Measurements from ENCODE around the gene GDF9. TPM values are rescaled to one million over a fixed set of nuclear protein-coding genes. Genes with fewer than 3 reads are reported as not detected.

GDF9 gene
- total RNA-seq, 1 experiment from 2014 or later: 0.59 TPM

GRCh38 chr5:132819468-132819867, 46.8 kb downstream of the GDF9 start:
- ChIA-PET CTCF (interaction anchor here (0.6 to 7.5 kb wide), 21 partner anchors 9 to 322 kb away, joined by 3 to 141 read pairs (median 5); partner anchors contain the start of genes CCNI2, GDF9, KIF3A and RAD50), POLR2A (interaction anchor here (1.5 kb wide), 1 partner anchor 12 kb away, joined by 11 read pairs; no protein-coding TSS in a partner anchor)
- no peaks in the 10 kb centered on the region for H3K36me3 Mint-ChIP-seq (ENCODE audit: insufficient read depth, unreplicated experiment)
- Histone ChIP-seq H3K36me3 (ENCODE audit: control insufficient read depth, insufficient read depth, low read length) (no peaks in the 10 kb centered on the region), H3K4me1 (no peaks in the 10 kb centered on the region; the same call in none of the 2 replicates), H3K27me3 (replicated peaks; ENCODE audit: control insufficient read depth, insufficient read depth, low read length) (no peaks in the 10 kb centered on the region), H3K4me3 (ENCODE audit: low read depth, low read length) (no peak overlapping the region), H3K9me3 (no peaks in the 10 kb centered on the region)
- BruUV-seq (replicated peaks): no TSS peak
- no peak overlapping the region for H3K4me3 Mint-ChIP-seq (ENCODE audit: unreplicated experiment)
- intact Hi-C loops (cut with micrococcal nuclease; ENCODE audit: unreplicated experiment): loop anchor here (10.0 kb wide), 1 partner anchor 435 kb away; no protein-coding TSS in a partner anchor
- TF ChIP-seq CTCF (IDR thresholded peaks at IDR 0.05; ENCODE audit: insufficient read depth in 1 of 2, low read depth in 1 of 2, low read length in 1 of 2, severe bottlenecking in 1 of 2, unreplicated experiment in 1 of 2): no peak
- H3K4me1 Mint-ChIP-seq (ENCODE audit: low read depth, unreplicated experiment): no peaks in the 10 kb centered on the region
- H3K9me3 Mint-ChIP-seq (ENCODE audit: unreplicated experiment): no peaks in the 10 kb centered on the region
- DNase-seq: no peak
- H3K27ac Mint-ChIP-seq (ENCODE audit: unreplicated experiment): no peak overlapping the region
- H3K27me3 Mint-ChIP-seq (ENCODE audit: insufficient read depth, unreplicated experiment): no peaks in the 10 kb centered on the region

GRCh38 chr5:132817011-132817410, 49.3 kb downstream of the GDF9 start:
- H3K27me3 Mint-ChIP-seq (ENCODE audit: insufficient read depth, unreplicated experiment): no peaks in the 10 kb centered on the region
- no TSS peak for BruUV-seq (replicated peaks)

GRCh38 chr5:132816554-132816953, 49.7 kb downstream of the GDF9 start:
- ChIA-PET POLR2A (no interaction called here), CTCF (interaction anchor here (1.8 to 7.5 kb wide), 2 partner anchors 9 to 62 kb away, joined by 15 to 141 read pairs; no protein-coding TSS in a partner anchor)
- Mint-ChIP-seq H3K27me3 (ENCODE audit: insufficient read depth, unreplicated experiment) (no peaks in the 10 kb centered on the region), H3K4me3 (ENCODE audit: unreplicated experiment) (no peak overlapping the region), H3K4me1 (ENCODE audit: low read depth, unreplicated experiment) (peaks cover 6% of the 10 kb centered on the region), H3K9me3 (ENCODE audit: unreplicated experiment) (no peaks in the 10 kb centered on the region), H3K36me3 (ENCODE audit: insufficient read depth, unreplicated experiment) (no peaks in the 10 kb centered on the region), H3K27ac (ENCODE audit: unreplicated experiment) (no peak overlapping the region)
- H3K9me3 ChIP-seq: no peaks in the 10 kb centered on the region
- H3K36me3 ChIP-seq (ENCODE audit: control insufficient read depth, insufficient read depth, low read length): no peaks in the 10 kb centered on the region
- H3K4me1 ChIP-seq: peaks cover 6% of the 10 kb centered on the region
- TF ChIP-seq CTCF (IDR thresholded peaks at IDR 0.05; ENCODE audit: insufficient read depth in 1 of 2, low read depth in 1 of 2, low read length in 1 of 2, severe bottlenecking in 1 of 2, unreplicated experiment in 1 of 2): no peak
- no peak for DNase-seq
- no TSS peak for BruUV-seq (replicated peaks)
- H3K27me3 ChIP-seq (replicated peaks; ENCODE audit: control insufficient read depth, insufficient read depth, low read length): no peaks in the 10 kb centered on the region
- no peak overlapping the region for H3K4me3 ChIP-seq (ENCODE audit: low read depth, low read length)
- intact Hi-C loops (cut with micrococcal nuclease; ENCODE audit: unreplicated experiment): loop anchor here (10.0 kb wide), 1 partner anchor 432 kb away; no protein-coding TSS in a partner anchor

More at GRCh38 chr5:132817011-132817410, 49.3 kb downstream of the GDF9 start:
- Histone ChIP-seq H3K4me3 (ENCODE audit: low read depth, low read length) (no peak overlapping the region), H3K4me1 (peaks cover 6% of the 10 kb centered on the region), H3K36me3 (ENCODE audit: control insufficient read depth, insufficient read depth, low read length) (no peaks in the 10 kb centered on the region), H3K27me3 (replicated peaks; ENCODE audit: control insufficient read depth, insufficient read depth, low read length) (no peaks in the 10 kb centered on the region), H3K9me3 (no peaks in the 10 kb centered on the region)
- no peak for DNase-seq
- Mint-ChIP-seq H3K36me3 (ENCODE audit: insufficient read depth, unreplicated experiment) (no peaks in the 10 kb centered on the region), H3K27ac (ENCODE audit: unreplicated experiment) (no peak overlapping the region), H3K9me3 (ENCODE audit: unreplicated experiment) (no peaks in the 10 kb centered on the region), H3K4me3 (ENCODE audit: unreplicated experiment) (no peak overlapping the region), H3K4me1 (ENCODE audit: low read depth, unreplicated experiment) (peaks cover 6% of the 10 kb centered on the region)
- intact Hi-C loops (cut with micrococcal nuclease; ENCODE audit: unreplicated experiment): loop anchor here (10.0 kb wide), 1 partner anchor 432 kb away; no protein-coding TSS in a partner anchor
- ChIA-PET CTCF (interaction anchor here (1.8 to 7.5 kb wide), 2 partner anchors 10 to 62 kb away, joined by 15 to 141 read pairs; no protein-coding TSS in a partner anchor), POLR2A (no interaction called here)
- no peak for TF ChIP-seq CTCF (IDR thresholded peaks at IDR 0.05; ENCODE audit: insufficient read depth in 1 of 2, low read depth in 1 of 2, low read length in 1 of 2, severe bottlenecking in 1 of 2, unreplicated experiment in 1 of 2)

Measured in Caco-2 (cell line).